ENCODE results near the gene PCARE. TPM values are rescaled to one million over a fixed set of nuclear protein-coding genes. Genes with fewer than 3 reads are reported as not detected.
"Not testable (repeated sequence)": the region's sequence is repeated elsewhere in the genome, so short reads cannot be mapped to it uniquely, and the experiment has no call there.

The PCARE gene
- polyA plus RNA-seq, 4 donors, result not detected

DNA sequence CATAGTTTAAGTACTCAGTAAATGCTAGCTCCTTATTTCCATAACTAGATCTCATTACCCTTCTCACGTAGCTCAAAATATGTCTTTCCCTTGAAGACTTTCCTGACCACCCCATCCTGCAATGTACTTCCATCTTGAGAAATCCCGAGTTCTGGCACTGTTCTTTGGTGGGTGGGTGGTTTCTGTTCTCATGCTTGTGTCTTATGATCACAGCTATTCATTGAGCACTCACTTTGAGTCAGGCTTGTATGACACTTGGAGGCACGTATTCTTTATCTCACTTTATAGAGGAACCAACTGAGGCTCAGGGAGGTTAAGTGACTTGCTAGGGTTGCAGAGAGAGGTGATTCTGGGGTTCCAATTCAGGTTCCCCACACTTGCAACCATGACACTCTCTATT is 31.9 kb upstream of the PCARE start:
- Histone ChIP-seq H3K27me3 (ENCODE audit: control insufficient read depth in 3 of 3, insufficient read depth in 3 of 3, low read length in 3 of 3) (no peaks in the 10 kb centered on the region), H3K9me3 (ENCODE audit: control insufficient read depth in 2 of 2, insufficient read depth in 1 of 2, low read depth in 1 of 2, low read length in 1 of 2) (no peaks in the 10 kb centered on the region), H3K4me3 (ENCODE audit: low read depth in 1 of 3, low read length in 3 of 3) (no peak overlapping the region), H3K27ac (ENCODE audit: low read depth in 1 of 3, low read length in 2 of 3) (no peak overlapping the region), H3K36me3 (ENCODE audit: control insufficient read depth in 3 of 3, insufficient read depth in 2 of 3, low read depth in 1 of 3, low read length in 3 of 3) (no peaks in the 10 kb centered on the region), H3K4me1 (ENCODE audit: control insufficient read depth in 3 of 3, insufficient read depth in 2 of 3, low read depth in 1 of 3, low read length in 2 of 3) (no peaks in the 10 kb centered on the region)
- no peak for FAIRE-seq
- WGBS, 3 donors, result 72 to 86% (median 81%) methylated on average over 3 of the region's 3 CpGs
- no peak for DNase-seq

DNA sequence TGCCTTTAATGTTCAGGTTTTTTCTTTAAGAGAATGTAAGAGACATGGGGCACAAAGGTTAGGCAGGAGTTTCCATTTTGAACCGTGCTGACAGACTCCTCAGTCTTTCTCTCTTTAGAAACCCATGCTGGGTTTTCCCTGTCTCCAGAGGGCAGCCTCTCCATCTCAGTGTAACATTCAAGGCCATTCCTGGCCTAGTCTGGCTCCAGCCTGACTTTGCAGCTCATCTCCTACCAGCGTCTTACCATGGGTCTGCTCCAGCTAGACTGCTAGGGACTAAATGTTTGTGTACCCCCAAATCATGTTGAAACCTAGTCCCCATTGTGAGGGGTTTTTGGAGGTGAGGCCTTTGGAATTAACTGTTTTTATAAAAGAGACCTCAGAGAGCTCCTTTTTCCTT is 31.1 kb upstream of the PCARE start:
- H3K4me1 ChIP-seq (ENCODE audit: control insufficient read depth in 3 of 3, insufficient read depth in 2 of 3, low read depth in 1 of 3, low read length in 2 of 3), result no peaks in the 10 kb centered on the region
- DNase-seq (no peak), FAIRE-seq (no peak)
- no peaks in the 10 kb centered on the region for H3K27me3 ChIP-seq (ENCODE audit: control insufficient read depth in 3 of 3, insufficient read depth in 3 of 3, low read length in 3 of 3)
- H3K36me3 ChIP-seq (ENCODE audit: control insufficient read depth in 3 of 3, insufficient read depth in 2 of 3, low read depth in 1 of 3, low read length in 3 of 3), result no peaks in the 10 kb centered on the region
- 44 to 59% (median 44%) methylated on average over 2 of the region's 2 CpGs for WGBS, 3 donors
- H3K4me3 ChIP-seq (ENCODE audit: low read depth in 1 of 3, low read length in 3 of 3), result no peak overlapping the region
- no peak overlapping the region for H3K27ac ChIP-seq (ENCODE audit: low read depth in 1 of 3, low read length in 2 of 3)
- no peaks in the 10 kb centered on the region for H3K9me3 ChIP-seq (ENCODE audit: control insufficient read depth in 2 of 2, insufficient read depth in 1 of 2, low read depth in 1 of 2, low read length in 1 of 2)

DNA sequence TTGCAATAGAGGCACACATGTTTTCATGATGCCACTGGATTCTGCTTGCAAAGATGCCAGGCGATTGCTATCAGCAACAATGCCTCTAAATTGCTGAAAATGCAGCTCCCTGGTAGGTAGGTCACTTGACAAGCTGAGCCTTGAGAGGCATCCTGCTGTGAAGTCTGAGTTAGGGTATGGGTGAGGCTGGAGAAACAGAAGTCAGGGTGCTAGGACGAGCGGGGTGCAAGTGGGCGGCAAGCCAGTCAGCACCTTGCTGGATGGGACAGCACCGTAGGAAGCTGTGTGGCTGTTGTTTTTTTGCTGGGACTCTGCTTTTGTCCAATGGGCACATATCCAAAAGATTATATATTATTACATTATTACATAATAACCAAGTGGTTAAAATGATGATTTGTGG is 30.4 kb upstream of the PCARE start:
- H3K4me1 ChIP-seq (ENCODE audit: control insufficient read depth in 3 of 3, insufficient read depth in 2 of 3, low read depth in 1 of 3, low read length in 2 of 3), result no peaks in the 10 kb centered on the region
- no peak overlapping the region for H3K4me3 ChIP-seq (ENCODE audit: low read depth in 1 of 3, low read length in 3 of 3)
- H3K27ac ChIP-seq (ENCODE audit: low read depth in 1 of 3, low read length in 2 of 3), result no peak overlapping the region
- DNase-seq (no peak), FAIRE-seq (no peak)
- H3K27me3 ChIP-seq (ENCODE audit: control insufficient read depth in 3 of 3, insufficient read depth in 3 of 3, low read length in 3 of 3), result no peaks in the 10 kb centered on the region
- H3K36me3 ChIP-seq (ENCODE audit: control insufficient read depth in 3 of 3, insufficient read depth in 2 of 3, low read depth in 1 of 3, low read length in 3 of 3), result no peaks in the 10 kb centered on the region
- 60 to 80% (median 72%) methylated on average over 5 of the region's 5 CpGs for WGBS, 3 donors
- H3K9me3 ChIP-seq (ENCODE audit: control insufficient read depth in 2 of 2, insufficient read depth in 1 of 2, low read depth in 1 of 2, low read length in 1 of 2), result no peaks in the 10 kb centered on the region

DNA sequence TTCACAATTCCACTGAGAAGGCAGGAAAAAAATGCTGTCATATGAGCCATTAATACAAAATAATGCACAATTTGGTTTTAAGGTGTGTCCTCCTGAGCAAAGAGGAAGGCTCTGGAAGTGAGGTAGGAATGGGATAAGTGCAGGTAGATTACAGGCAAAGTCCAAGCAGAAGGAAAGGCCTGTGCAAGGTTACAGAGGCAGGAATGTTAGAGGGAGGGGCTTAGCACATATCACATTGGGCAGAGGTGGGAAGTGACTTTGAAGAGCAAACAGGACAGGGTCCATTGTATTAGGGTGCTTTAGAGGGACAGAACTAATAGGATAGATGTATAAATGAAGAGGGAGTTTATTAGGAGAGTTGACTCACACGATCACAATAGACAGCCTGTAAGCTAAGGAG is 26.2 kb upstream of the PCARE start:
- no peak for DNase-seq
- 89 to 100% (median 93%) methylated on average over 1 of the region's 1 CpG for WGBS, 3 donors
- FAIRE-seq, result no peak
- H3K4me1 ChIP-seq (ENCODE audit: control insufficient read depth in 3 of 3, insufficient read depth in 2 of 3, low read depth in 1 of 3, low read length in 2 of 3), result no peaks in the 10 kb centered on the region
- no peaks in the 10 kb centered on the region for H3K27me3 ChIP-seq (ENCODE audit: control insufficient read depth in 3 of 3, insufficient read depth in 3 of 3, low read length in 3 of 3)
- H3K4me3 ChIP-seq (ENCODE audit: low read depth in 1 of 3, low read length in 3 of 3), result no peak overlapping the region
- no peaks in the 10 kb centered on the region for H3K9me3 ChIP-seq (ENCODE audit: control insufficient read depth in 2 of 2, insufficient read depth in 1 of 2, low read depth in 1 of 2, low read length in 1 of 2)
- no peak overlapping the region for H3K27ac ChIP-seq (ENCODE audit: low read depth in 1 of 3, low read length in 2 of 3)
- no peaks in the 10 kb centered on the region for H3K36me3 ChIP-seq (ENCODE audit: control insufficient read depth in 3 of 3, insufficient read depth in 2 of 3, low read depth in 1 of 3, low read length in 3 of 3)

DNA sequence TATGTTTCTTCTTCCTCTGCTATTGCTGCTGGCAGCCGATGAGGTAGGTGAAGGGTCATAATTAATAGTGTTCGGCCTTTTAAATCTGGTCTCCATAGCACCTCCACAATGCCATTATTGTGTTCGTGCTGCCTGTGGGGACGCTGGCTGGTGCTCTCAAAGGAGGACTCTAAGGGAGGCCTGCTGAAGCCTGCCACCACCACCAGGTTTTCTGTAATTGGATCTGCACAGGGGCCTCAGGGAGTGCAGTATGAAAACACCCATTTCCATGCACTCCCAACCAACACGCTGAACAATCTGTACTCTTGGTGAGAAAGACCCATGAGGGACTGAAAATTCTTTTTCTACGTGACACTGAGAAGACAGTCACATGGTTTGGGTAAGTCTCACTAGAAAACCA is 23.2 kb upstream of the PCARE start:
- no peaks in the 10 kb centered on the region for H3K36me3 ChIP-seq (ENCODE audit: control insufficient read depth in 3 of 3, insufficient read depth in 2 of 3, low read depth in 1 of 3, low read length in 3 of 3)
- DNase-seq, result no peak
- no peaks in the 10 kb centered on the region for H3K27me3 ChIP-seq (ENCODE audit: control insufficient read depth in 3 of 3, insufficient read depth in 3 of 3, low read length in 3 of 3)
- no peak for FAIRE-seq
- H3K27ac ChIP-seq (ENCODE audit: low read depth in 1 of 3, low read length in 2 of 3), result no peak overlapping the region
- H3K9me3 ChIP-seq (ENCODE audit: control insufficient read depth in 2 of 2, insufficient read depth in 1 of 2, low read depth in 1 of 2, low read length in 1 of 2), result no peaks in the 10 kb centered on the region
- H3K4me3 ChIP-seq (ENCODE audit: low read depth in 1 of 3, low read length in 3 of 3), result no peak overlapping the region
- H3K4me1 ChIP-seq (ENCODE audit: control insufficient read depth in 3 of 3, insufficient read depth in 2 of 3, low read depth in 1 of 3, low read length in 2 of 3), result no peaks in the 10 kb centered on the region
- WGBS, 3 donors, result 54 to 70% (median 66%) methylated on average over 6 of the region's 6 CpGs

DNA sequence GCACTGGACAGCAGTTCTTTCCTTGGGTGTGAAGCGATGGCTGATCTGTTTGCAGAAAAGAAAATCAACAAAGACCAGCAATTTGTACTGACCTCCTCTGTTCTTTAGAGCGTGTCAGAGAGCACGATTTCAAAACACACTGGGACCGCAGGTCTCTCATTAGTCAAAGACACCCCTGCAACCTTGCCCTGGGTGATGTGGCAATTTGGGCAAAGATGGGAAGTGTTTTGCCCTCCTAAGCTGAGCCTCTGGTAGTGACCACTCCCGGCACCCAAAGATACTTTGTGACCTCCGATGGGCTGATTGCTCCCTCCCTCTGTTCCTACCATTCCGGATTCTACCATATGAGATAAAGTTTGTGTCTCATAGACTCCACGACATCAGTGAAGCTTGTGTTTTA is 22.6 kb upstream of the PCARE start:
- no peaks in the 10 kb centered on the region for H3K27me3 ChIP-seq (ENCODE audit: control insufficient read depth in 3 of 3, insufficient read depth in 3 of 3, low read length in 3 of 3)
- no peak overlapping the region for H3K4me3 ChIP-seq (ENCODE audit: low read depth in 1 of 3, low read length in 3 of 3)
- no peaks in the 10 kb centered on the region for H3K9me3 ChIP-seq (ENCODE audit: control insufficient read depth in 2 of 2, insufficient read depth in 1 of 2, low read depth in 1 of 2, low read length in 1 of 2)
- H3K27ac ChIP-seq (ENCODE audit: low read depth in 1 of 3, low read length in 2 of 3), result no peak overlapping the region
- no peak for FAIRE-seq
- 87 to 93% (median 89%) methylated on average over 8 of the region's 8 CpGs for WGBS, 3 donors
- H3K36me3 ChIP-seq (ENCODE audit: control insufficient read depth in 3 of 3, insufficient read depth in 2 of 3, low read depth in 1 of 3, low read length in 3 of 3), result no peaks in the 10 kb centered on the region
- no peak for DNase-seq
- H3K4me1 ChIP-seq (ENCODE audit: control insufficient read depth in 3 of 3, insufficient read depth in 2 of 3, low read depth in 1 of 3, low read length in 2 of 3), result no peaks in the 10 kb centered on the region

DNA sequence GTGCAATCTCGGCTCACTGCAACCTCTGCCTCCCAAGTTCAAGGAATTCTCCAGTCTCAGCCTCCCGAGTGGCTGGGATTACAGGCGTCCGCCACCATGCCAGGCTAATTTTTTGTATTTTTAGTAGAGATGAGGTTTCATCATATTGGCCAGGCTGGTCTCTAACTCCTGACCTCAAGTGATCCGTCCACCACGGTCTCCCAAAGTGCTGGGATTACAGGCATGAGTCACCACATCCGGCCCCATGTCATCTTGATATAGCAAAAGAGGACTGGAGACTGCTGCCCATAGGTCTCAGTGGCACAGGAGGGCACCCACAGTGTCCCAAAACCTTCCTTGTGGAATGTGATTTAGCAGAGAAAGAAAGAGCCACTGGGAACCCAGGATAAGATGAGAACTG is 16.0 kb upstream of the PCARE start:
- H3K9me3 ChIP-seq (ENCODE audit: control insufficient read depth in 2 of 2, insufficient read depth in 1 of 2, low read depth in 1 of 2, low read length in 1 of 2); FAIRE-seq; H3K27ac ChIP-seq (ENCODE audit: low read depth in 1 of 3, low read length in 2 of 3); H3K27me3 ChIP-seq (ENCODE audit: control insufficient read depth in 3 of 3, insufficient read depth in 3 of 3, low read length in 3 of 3); DNase-seq; H3K4me1 ChIP-seq (ENCODE audit: control insufficient read depth in 3 of 3, insufficient read depth in 2 of 3, low read depth in 1 of 3, low read length in 2 of 3); H3K4me3 ChIP-seq (ENCODE audit: low read depth in 1 of 3, low read length in 3 of 3); H3K36me3 ChIP-seq (ENCODE audit: control insufficient read depth in 3 of 3, insufficient read depth in 2 of 3, low read depth in 1 of 3, low read length in 3 of 3): not testable (repeated sequence)
- 83 to 93% (median 85%) methylated on average over 7 of the region's 7 CpGs for WGBS, 3 donors

DNA sequence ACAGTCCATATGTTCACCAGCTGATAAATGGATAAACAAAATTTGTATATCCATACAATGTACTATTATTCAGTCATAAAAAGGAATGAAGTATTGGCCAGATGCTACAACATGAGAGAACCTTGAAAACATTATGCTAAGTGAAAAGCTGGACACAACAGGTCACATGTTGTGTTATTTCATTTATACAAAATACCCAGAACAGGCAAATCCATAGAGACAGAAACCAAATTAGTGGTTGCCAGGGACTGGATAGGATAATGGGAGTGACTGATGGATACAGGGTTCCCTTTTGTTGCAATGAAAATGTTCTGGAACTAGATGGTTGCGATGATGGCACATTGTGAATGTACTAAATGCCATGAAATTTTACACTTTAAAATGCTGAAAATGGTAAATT is 10.2 kb upstream of the PCARE start:
- no peak overlapping the region for H3K4me3 ChIP-seq (ENCODE audit: low read depth in 1 of 3, low read length in 3 of 3)
- 94 to 97% (median 96%) methylated on average over 1 of the region's 1 CpG for WGBS, 3 donors
- H3K27ac ChIP-seq (ENCODE audit: low read depth in 1 of 3, low read length in 2 of 3), result no peak overlapping the region
- peaks cover 0 to 12% of the 10 kb centered on the region in 2 donors for H3K9me3 ChIP-seq (ENCODE audit: control insufficient read depth in 2 of 2, insufficient read depth in 1 of 2, low read depth in 1 of 2, low read length in 1 of 2)
- no peak for FAIRE-seq
- DNase-seq, result no peak
- H3K4me1 ChIP-seq (ENCODE audit: control insufficient read depth in 3 of 3, insufficient read depth in 2 of 3, low read depth in 1 of 3, low read length in 2 of 3), result no peaks in the 10 kb centered on the region
- no peaks in the 10 kb centered on the region for H3K36me3 ChIP-seq (ENCODE audit: control insufficient read depth in 3 of 3, insufficient read depth in 2 of 3, low read depth in 1 of 3, low read length in 3 of 3)
- H3K27me3 ChIP-seq (ENCODE audit: control insufficient read depth in 3 of 3, insufficient read depth in 3 of 3, low read length in 3 of 3), result no peaks in the 10 kb centered on the region

DNA sequence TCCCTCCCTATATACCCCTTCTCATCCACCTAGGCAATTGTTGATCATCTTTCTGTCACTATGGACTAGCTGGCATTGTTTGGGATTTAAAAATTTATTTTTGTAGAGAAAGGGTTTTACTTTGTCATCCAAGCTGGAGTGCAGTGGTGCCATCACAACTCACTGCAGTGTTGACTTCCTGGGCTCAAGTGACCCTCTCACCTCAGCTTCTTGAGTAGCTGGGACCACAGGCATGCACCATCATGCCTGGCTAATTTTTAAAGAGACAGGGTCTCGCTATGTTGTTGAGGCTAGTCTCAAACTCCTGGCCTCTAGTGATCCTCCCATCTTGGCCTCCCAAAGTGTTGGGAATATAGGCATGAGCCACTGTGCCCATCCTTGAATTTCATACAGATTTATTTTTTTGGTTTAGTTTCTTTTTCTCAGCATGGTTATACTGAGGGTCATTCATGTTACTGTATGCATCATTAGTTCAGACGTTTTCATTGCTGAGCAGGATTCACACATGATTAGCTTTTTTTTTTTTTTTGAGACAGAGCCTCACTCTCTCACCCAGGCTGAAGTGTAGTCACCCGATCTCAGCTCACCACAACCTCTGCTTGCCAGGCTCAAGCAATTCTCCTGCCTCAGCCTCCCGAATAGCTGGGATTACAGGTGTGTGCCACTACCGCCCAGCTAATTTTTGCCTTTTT is 8.6 kb upstream of the PCARE start:
- no peak overlapping the region for H3K27ac ChIP-seq (ENCODE audit: low read depth in 1 of 3, low read length in 2 of 3)
- no peak overlapping the region for H3K4me3 ChIP-seq (ENCODE audit: low read depth in 1 of 3, low read length in 3 of 3)
- no peak for FAIRE-seq
- no peak for DNase-seq
- 74 to 86% (median 81%) methylated on average over 5 of the region's 5 CpGs for WGBS, 3 donors
- peaks cover 0 to 12% of the 10 kb centered on the region in 2 donors for H3K9me3 ChIP-seq (ENCODE audit: control insufficient read depth in 2 of 2, insufficient read depth in 1 of 2, low read depth in 1 of 2, low read length in 1 of 2)
- H3K36me3 ChIP-seq (ENCODE audit: control insufficient read depth in 3 of 3, insufficient read depth in 2 of 3, low read depth in 1 of 3, low read length in 3 of 3), result no peaks in the 10 kb centered on the region
- no peaks in the 10 kb centered on the region for H3K27me3 ChIP-seq (ENCODE audit: control insufficient read depth in 3 of 3, insufficient read depth in 3 of 3, low read length in 3 of 3)
- H3K4me1 ChIP-seq (ENCODE audit: control insufficient read depth in 3 of 3, insufficient read depth in 2 of 3, low read depth in 1 of 3, low read length in 2 of 3), result no peaks in the 10 kb centered on the region

All from small intestine (tissue), 7 donors.